Spleen (tissue), 11 donors: ENCODE data around the gene FLNB. TPM values are rescaled to one million over a fixed set of nuclear protein-coding genes. Genes with fewer than 3 reads are reported as not detected.

Source experiments
- DNase-seq: peaks from one replicate; pipeline ENCODE4 v3.0.0-alpha.2; 2020
- H3K27ac ChIP-seq, 8 donors: fragments of 200-600 bp; sonication (generic) in 7 of 8; 1 replicate in 4 of 8; 2 replicates in 4 of 8; pipeline versions ENCODE4 v1.5.0 to v1.8.0; 2016 to 2021; ENCODE audit warnings: inconsistent platforms in 4 of 8, mild to moderate bottlenecking in 4 of 8, moderate library complexity in 1 of 8
- H3K27me3 ChIP-seq, 7 donors: fragments of 200-600 bp; sonication (generic) in 6 of 7; replicated peaks in 1 of 7; 1 replicate in 4 of 7; 2 replicates in 3 of 7; pipeline versions ENCODE4 v1.5.0 to v1.8.0; 2016 to 2021; ENCODE audit warnings: inconsistent platforms in 3 of 7, mild to moderate bottlenecking in 1 of 7
- H3K36me3 ChIP-seq, 6 donors: fragments of 200-600 bp; sonication (generic) in 5 of 6; 1 replicate in 4 of 6; 2 replicates in 2 of 6; pipeline versions ENCODE4 v1.5.0 to v1.8.0; 2016 to 2021; ENCODE audit warnings: inconsistent platforms in 2 of 6
- H3K4me1 ChIP-seq, 6 donors: fragments of 200-600 bp; sonication (generic) in 5 of 6; 1 replicate in 3 of 6; 2 replicates in 3 of 6; pipeline versions ENCODE4 v1.5.0 to v1.8.0; 2016 to 2021; ENCODE audit warnings: inconsistent platforms in 3 of 6
- H3K4me3 ChIP-seq, 8 donors: fragments of 200-600 bp; sonication (generic) in 7 of 8; 1 replicate in 4 of 8; 2 replicates in 4 of 8; pipeline versions ENCODE4 v1.5.0 to v1.8.0; 2016 to 2021; ENCODE audit warnings: inconsistent platforms in 4 of 8, mild to moderate bottlenecking in 4 of 8, moderate library complexity in 2 of 8
- H3K9me3 ChIP-seq, 8 donors: fragments of 200-600 bp; sonication (generic) in 7 of 8; 1 replicate in 4 of 8; 2 replicates in 4 of 8; pipeline versions ENCODE4 v1.5.0 to v1.8.0; 2016 to 2021; ENCODE audit warnings: inconsistent platforms in 4 of 8
- POLR2A ChIP-seq, 3 donors: fragments of 450-650 bp; IDR thresholded peaks; one replicate each; pipeline ENCODE4 v1.5.1; 2017; ENCODE audit warnings: antibody characterized with exemption in 3 of 3, mild to moderate bottlenecking in 1 of 3
- POLR2AphosphoS5 ChIP-seq, 3 donors: sonication (generic); formaldehyde crosslinking; IDR thresholded peaks; one replicate each; pipeline ENCODE4 v1.5.1; 2017; ENCODE audit warnings: antibody characterized with exemption in 3 of 3
- WGBS, 5 donors: extraction: QIAGEN DNeasy Blood & Tissue Kit in 3 of 5; methylation state at CpG; one replicate each; pipeline versions ENCODE4 v1.1.5 to v1.1.7; 2013 to 2018; 5-methylcytosine and 5-hydroxymethylcytosine counted together
- intact Hi-C: fragments of 100-400 bp; cut with DNase I; formaldehyde crosslinking; loops from one replicate; pipeline ENCODE4 v1.15.0; 2023; ENCODE audit warnings: low total_unique reads
- polyA plus RNA-seq, 3 donors: library from polyadenylated mRNA; stranded (reverse); fragments of 200-250 nt; gene quantifications; one replicate each; pipeline ENCODE4 v1.2.1, GENCODE V29; 2013
- total RNA-seq, 7 donors: library from RNA; depleted of rRNA in 3 of 7; stranded (reverse); fragments of >200 nt in 3 of 7; fragmentation: NEBNext Ultra II Directional in 4 of 7; extraction: Animal tissue kit (Norgen Biotek cat#: 25700) in 4 of 7; gene quantifications; one replicate each; pipeline versions ENCODE4 v1.1.0 to v1.2.1, GENCODE V29; 2016 to 2021
- TF ChIP-seq, protein P1 (sequence below), 11 experiments: fragments of 200-600 bp in 7 of 11; fragments of 450-650 bp in 4 of 11; sonication (generic) in 4 of 11; IDR thresholded peaks in 8 of 11; conservative IDR thresholded peaks in 3 of 11; 1 replicate in 7 of 11; 2 replicates in 4 of 11; pipeline versions ENCODE4 v1.4.0 to v1.8.0; 2016 to 2021; ENCODE audit warnings: antibody characterized with exemption in 11 of 11, inconsistent platforms in 4 of 11, mild to moderate bottlenecking in 1 of 11
- donor health status: healthy with polysubstance abuse.
- donor health status: DM: no; HTN: no; CAD: no; lungs with moderate emphysema.
- donor health status: DM: no; HTN: no; CAD: no.
- donor health status: Bipolar disorder and iron deficiency.
- donor health status: healthy.
- donor health status: DM: no; HTN: no; CAD: no.
- donor health status: DM: yes; HTN: yes; CAD: no.

FLNB gene
- total and polyA plus RNA-seq, 10 donors = 38.9 to 163 (median 96.7) TPM

GRCh38 chr3:58184309-58184981 is 176.2 kb downstream of the FLNB start:
- intact Hi-C loops = no loop called here
- WGBS, 5 donors = 90 to 97% (median 96%) methylated on average over 11 of the region's 11 CpGs
- no peak overlapping the region for H3K27ac ChIP-seq
- no peak overlapping the region for H3K4me3 ChIP-seq
- peak; percentile 32 for DNase-seq
- TF ChIP-seq, protein P1, sequence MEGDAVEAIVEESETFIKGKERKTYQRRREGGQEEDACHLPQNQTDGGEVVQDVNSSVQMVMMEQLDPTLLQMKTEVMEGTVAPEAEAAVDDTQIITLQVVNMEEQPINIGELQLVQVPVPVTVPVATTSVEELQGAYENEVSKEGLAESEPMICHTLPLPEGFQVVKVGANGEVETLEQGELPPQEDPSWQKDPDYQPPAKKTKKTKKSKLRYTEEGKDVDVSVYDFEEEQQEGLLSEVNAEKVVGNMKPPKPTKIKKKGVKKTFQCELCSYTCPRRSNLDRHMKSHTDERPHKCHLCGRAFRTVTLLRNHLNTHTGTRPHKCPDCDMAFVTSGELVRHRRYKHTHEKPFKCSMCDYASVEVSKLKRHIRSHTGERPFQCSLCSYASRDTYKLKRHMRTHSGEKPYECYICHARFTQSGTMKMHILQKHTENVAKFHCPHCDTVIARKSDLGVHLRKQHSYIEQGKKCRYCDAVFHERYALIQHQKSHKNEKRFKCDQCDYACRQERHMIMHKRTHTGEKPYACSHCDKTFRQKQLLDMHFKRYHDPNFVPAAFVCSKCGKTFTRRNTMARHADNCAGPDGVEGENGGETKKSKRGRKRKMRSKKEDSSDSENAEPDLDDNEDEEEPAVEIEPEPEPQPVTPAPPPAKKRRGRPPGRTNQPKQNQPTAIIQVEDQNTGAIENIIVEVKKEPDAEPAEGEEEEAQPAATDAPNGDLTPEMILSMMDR (IDR thresholded peaks at IDR 0.05 in 8 of 11, conservative IDR thresholded peaks at IDR 0.05 in 3 of 11) = no peak
- TF ChIP-seq POLR2A (IDR thresholded peaks at IDR 0.05) (no peak), POLR2AphosphoS5 (IDR thresholded peaks at IDR 0.05) (no peak)
- H3K9me3 ChIP-seq = no peaks in the 10 kb centered on the region
- no peaks in the 10 kb centered on the region for H3K36me3 ChIP-seq
- peaks cover 10 to 21% (median 14%) of the 10 kb centered on the region in 6 donors for H3K4me1 ChIP-seq
- no peaks in the 10 kb centered on the region for H3K27me3 ChIP-seq

GRCh38 chr3:58184982-58185360 is 176.7 kb downstream of the FLNB start:
- no peaks in the 10 kb centered on the region for H3K9me3 ChIP-seq
- peaks cover 10 to 26% (median 16%) of the 10 kb centered on the region in 6 donors for H3K4me1 ChIP-seq
- H3K27ac ChIP-seq = no peak overlapping the region
- no peaks in the 10 kb centered on the region for H3K27me3 ChIP-seq
- intact Hi-C loops = no loop called here
- H3K4me3 ChIP-seq = no peak overlapping the region
- WGBS, 5 donors = 92 to 96% (median 95%) methylated on average over 7 of the region's 7 CpGs
- TF ChIP-seq, protein P1 (IDR thresholded peaks at IDR 0.05 in 8 of 11, conservative IDR thresholded peaks at IDR 0.05 in 3 of 11) = no peak
- no peak for TF ChIP-seq POLR2AphosphoS5 (IDR thresholded peaks at IDR 0.05)
- TF ChIP-seq POLR2A (IDR thresholded peaks at IDR 0.05) = no peak
- peak; percentile 40 for DNase-seq
- no peaks in the 10 kb centered on the region for H3K36me3 ChIP-seq

GRCh38 chr3:58188173-58188564 is 179.9 kb downstream of the FLNB start:
- 73 to 77% (median 75%) methylated on average over 6 of the region's 6 CpGs for whole genome bisulfite sequencing, 5 donors
- Histone ChIP-seq H3K4me1 (peaks cover 10 to 37% (median 17%) of the 10 kb centered on the region in 6 donors), H3K36me3 (peaks cover 0 to 18% (median 1%) of the 10 kb centered on the region in 6 donors), H3K27ac (peak overlapping the region in 7 of 8 donors; percentile 39 to 80 (median 73)), H3K9me3 (no peaks in the 10 kb centered on the region), H3K27me3 (no peaks in the 10 kb centered on the region), H3K4me3 (no peak overlapping the region)
- no peak for TF ChIP-seq POLR2A (IDR thresholded peaks at IDR 0.05)
- TF ChIP-seq, protein P1 (IDR thresholded peaks at IDR 0.05 in 8 of 11, conservative IDR thresholded peaks at IDR 0.05 in 3 of 11) = no peak
- TF ChIP-seq POLR2AphosphoS5 (IDR thresholded peaks at IDR 0.05) = no peak
- peak; percentile 67 for DNase-seq
- intact Hi-C loops = no loop called here

- intact Hi-C loops = no loop called here
- peak; percentile 86 for DNase-seq
- H3K27ac ChIP-seq = peak overlapping the region in 7 of 8 donors; percentile 39 to 80 (median 73)
- WGBS, 5 donors = 56 to 73% (median 63%) methylated on average over 10 of the region's 10 CpGs
- peaks cover 0 to 26% (median 7%) of the 10 kb centered on the region in 6 donors for H3K36me3 ChIP-seq
- no peaks in the 10 kb centered on the region for H3K27me3 ChIP-seq
- peaks cover 10 to 37% (median 17%) of the 10 kb centered on the region in 6 donors for H3K4me1 ChIP-seq
- no peaks in the 10 kb centered on the region for H3K9me3 ChIP-seq
- peak in 2 of 3 donors; percentile 71 to 76 for TF ChIP-seq POLR2AphosphoS5 (IDR thresholded peaks at IDR 0.05)
- TF ChIP-seq POLR2A (IDR thresholded peaks at IDR 0.05) = no peak
- H3K4me3 ChIP-seq = no peak overlapping the region
Observed at GRCh38 chr3:58188921-58189451, 180.8 kb downstream of the FLNB start.
